DMS79 (cell line): ENCODE data around the gene FAM131A.
"Not testable (repeated sequence)": the region's sequence is repeated elsewhere in the genome, so short reads cannot be mapped to it uniquely, and the experiment has no call there.

Source experiments
- DNase-seq: peaks from one replicate; lab custom pipeline; 2025; lab: John Stamatoyannopoulos, UW

The FAM131A gene

GRCh38 chr3:184339451-184340135, 2.2 kb downstream of the FAM131A start:
- not testable (repeated sequence) for DNase-seq

DNA sequence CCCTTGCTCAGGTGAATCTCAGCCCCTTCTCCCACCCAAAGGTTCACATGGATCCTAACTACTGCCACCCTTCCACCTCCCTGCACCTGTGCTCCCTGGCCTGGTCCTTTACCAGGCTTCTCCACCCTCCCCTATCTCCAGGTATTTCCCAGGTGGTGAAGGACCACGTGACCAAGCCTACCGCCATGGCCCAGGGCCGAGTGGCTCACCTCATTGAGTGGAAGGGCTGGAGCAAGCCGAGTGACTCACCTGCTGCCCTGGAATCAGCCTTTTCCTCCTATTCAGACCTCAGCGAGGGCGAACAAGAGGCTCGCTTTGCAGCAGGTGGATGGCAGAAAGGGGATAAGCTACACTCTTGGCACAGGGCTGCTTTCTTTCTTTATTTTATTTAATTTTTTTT, 4.5 kb downstream of the FAM131A start:
- peak; percentile 68 for DNase-seq

DNA sequence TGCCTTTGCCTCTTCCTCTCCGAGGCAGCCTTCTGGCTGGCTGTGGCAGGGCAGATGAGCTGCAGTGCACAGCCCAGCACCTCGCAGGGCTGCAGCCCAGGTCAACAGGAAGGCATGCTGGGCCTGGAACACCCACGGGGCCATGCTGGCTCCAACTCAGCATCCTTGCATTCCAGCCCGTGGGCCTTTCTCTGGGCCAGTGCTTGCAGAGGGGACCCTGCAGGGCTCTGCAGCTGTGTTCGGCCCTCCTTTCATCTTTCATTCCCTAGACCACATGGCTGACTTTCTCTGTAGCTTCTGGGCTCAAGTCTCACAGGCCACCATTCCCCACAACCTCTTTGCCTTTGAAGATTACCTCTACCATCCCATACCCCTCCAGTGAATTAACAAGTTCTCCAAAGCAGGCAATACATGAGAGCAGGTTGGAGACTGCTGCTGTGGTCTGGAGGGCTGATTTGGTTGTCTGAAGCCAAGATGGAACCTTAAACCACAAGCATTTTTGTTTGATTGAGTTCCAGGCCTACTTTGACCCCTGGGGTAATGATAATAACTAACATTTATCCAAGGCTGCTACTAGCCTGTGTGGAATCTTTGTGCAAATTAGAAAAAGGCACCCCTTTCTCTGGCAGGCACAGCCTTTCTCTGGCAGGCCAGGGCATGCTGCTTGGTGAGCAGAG, 5.9 kb downstream of the FAM131A start:
- DNase-seq, result no peak

DNA sequence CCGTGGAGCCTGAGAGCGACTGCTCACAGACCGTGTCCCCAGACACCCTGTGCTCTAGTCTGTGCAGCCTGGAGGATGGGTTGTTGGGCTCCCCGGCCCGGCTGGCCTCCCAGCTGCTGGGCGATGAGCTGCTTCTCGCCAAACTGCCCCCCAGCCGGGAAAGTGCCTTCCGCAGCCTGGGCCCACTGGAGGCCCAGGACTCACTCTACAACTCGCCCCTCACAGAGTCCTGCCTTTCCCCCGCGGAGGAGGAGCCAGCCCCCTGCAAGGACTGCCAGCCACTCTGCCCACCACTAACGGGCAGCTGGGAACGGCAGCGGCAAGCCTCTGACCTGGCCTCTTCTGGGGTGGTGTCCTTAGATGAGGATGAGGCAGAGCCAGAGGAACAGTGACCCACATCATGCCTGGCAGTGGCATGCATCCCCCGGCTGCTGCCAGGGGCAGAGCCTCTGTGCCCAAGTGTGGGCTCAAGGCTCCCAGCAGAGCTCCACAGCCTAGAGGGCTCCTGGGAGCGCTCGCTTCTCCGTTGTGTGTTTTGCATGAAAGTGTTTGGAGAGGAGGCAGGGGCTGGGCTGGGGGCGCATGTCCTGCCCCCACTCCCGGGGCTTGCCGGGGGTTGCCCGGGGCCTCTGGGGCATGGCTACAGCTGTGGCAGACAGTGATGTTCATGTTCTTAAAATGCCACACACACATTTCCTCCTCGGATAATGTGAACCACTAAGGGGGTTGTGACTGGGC, 7.3 kb downstream of the FAM131A start:
- DNase-seq, result no peak

- no peak for DNase-seq
Measured at GRCh38 chr3:184345317-184346144, 8.1 kb downstream of the FAM131A start.

GRCh38 chr3:184346480-184347190, 9.2 kb downstream of the FAM131A start:
- DNase-seq, result no peak

DNA sequence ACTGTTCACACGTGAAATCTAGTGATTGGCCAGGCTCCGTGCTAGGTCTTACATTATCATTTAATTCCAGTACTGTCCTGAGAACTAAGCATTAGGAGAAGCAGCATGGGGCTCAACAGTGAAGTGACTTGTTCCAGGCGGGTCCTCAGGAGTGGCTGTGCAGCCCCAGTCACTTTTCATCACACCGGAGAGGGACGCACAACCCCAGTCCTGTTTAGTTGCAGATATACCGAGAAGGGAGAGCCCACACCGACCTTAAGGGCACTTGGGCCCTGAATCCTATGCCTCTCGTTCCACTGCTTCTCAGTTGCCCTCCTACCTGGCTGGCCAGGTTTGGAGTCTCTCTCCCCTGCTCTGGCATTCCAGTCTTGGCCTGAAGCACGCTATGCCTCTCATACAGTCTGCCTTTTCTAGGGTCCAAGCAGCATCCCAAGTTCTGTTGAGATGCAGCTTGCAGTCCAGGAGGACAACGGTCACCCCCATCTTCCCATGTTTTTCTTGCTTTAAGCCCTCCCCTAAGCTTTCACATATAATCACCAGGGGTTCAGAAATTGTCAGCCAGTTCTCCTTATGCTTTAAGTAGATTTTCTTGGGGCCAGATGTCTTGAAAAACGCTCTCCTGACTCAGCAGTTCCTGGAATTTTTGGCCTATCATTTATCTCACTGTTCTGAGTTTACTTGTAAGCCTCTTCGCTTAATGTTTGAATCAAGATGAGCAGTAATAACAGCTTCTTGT, 10.1 kb downstream of the FAM131A start:
- DNase-seq, result no peak

GRCh38 chr3:184348057-184348382, 10.6 kb downstream of the FAM131A start:
- DNase-seq, result no peak

DNA sequence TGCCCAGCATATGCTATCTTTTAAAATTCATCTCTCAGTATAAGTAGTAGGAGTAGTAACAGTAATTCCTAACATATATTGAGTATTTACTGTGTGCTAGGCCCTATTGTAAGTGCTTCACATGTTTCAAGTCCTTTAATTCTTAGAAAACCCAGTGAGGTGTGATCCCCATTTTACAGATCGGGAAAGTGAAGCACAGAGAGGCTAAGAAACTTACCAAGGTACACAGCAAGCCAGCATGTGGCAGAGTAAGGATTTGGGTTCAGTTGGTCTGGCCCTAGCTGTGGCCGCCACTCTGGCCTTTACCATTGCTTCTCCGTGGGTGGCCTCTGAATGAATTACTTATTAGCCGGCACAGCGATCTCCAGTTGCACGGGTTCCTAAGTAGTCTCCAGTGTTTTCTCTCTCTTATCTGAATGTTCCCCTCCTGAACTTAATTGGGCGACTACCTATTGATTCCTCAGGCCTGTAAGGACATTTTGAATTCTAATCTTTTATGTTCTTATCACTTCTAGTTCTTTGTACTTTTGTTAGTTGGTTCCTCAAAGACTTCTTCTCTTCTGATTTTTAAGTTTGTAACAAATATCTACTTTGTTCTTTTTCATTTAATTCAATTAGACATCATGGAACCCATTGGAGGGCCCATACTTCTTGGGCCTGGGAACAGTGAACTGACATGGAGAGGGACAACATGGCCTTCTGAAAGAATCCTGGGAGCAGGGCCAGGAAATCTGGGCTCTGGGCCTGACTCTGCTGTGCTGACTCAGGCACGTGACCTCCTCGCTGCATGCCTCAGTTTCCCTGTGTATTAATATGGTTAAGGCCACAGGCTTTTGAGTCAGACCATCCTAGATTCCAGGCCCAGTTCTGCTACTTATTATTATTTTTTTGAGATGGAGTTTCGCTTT, 12.4 kb downstream of the FAM131A start:
- no peak for DNase-seq

- no peak for DNase-seq
Measured at GRCh38 chr3:184350618-184351017, 13.2 kb downstream of the FAM131A start.

DNA sequence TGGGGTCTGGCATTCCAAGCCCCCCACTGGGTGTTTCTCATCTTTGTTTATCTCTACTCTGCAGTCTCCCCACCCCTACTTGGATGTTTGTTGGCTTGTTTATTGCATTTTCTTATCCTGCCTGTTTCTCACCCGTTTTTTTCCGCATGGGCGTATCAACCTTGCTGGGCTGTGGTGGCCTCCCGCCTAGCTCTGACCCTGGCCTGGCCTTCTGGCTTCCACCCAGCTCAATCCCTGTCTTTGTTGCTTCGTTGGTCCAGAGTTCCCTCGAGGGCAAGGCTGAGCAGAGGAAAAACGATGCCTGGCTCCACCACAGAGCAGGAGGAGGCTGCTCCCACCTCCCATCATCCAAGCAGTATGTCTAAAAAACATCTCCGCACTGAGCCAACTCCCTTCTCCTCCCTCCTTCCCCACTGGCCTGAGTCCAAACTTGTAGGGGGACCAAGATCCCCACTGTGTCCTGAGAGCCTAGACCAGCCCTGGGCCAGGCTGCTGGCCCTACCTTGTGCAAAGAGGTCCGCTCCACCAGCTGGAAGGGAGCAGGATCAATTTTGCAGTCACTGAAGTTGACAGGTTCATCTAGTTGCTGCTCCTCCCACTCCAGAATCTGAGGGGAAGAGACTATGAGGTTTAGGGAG, 14.2 kb downstream of the FAM131A start:
- no peak for DNase-seq

DNA sequence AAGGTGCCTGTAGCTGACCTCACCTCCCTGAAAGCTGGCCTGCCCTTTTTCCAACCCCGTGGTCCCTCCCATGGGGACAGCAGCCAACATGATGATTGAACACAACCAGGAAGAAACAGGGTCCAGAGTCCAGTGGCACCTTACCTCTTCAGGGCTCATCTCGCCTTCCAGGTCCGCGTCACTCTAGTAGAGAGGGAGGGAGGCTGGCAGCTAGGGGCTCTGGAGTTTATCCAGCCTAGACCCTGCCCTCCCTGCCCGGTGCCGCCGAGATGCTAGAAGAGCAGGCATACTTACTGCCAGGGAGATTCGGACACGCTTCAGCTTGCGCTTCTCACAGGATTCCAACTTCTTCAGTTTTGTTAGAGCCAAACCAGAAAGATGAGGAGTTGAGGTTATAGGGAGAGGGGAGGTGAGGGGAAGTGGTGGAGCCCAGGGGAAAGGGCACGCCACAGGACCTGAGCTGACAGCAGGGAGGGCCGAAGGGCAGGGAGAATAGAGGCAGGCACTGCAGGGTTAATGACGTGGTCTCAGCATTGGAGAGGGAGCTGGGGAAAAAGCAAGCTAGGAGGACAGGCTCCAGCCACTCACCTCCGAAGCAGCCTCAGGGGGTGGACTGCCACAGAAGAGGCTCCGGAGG, 14.9 kb downstream of the FAM131A start:
- no peak for DNase-seq

- DNase-seq, result no peak
Measured at GRCh38 chr3:184352897-184353545, 15.6 kb downstream of the FAM131A start.

DNA sequence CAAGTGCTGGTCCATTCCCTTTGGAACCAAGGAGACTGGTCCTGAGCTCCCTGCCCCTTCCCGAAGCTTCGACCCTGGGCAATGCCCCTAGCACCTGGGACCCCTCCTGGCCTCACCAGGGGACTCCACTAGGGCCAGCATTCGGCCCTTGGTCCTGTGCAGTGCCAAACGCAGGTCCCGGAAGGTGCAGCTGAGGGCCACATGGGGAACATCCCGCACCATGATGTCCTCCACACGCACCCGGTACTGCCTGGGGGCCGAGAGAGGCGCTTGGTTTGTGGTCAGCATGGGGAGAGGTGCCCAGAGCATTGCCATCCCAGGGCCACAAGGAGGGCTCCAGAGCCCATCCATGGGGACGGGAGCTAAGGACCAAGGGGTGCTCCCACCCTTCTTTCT, 16.1 kb downstream of the FAM131A start:
- DNase-seq, result no peak

- no peak for DNase-seq
Measured at GRCh38 chr3:184354121-184354728, 16.8 kb downstream of the FAM131A start.

DNA sequence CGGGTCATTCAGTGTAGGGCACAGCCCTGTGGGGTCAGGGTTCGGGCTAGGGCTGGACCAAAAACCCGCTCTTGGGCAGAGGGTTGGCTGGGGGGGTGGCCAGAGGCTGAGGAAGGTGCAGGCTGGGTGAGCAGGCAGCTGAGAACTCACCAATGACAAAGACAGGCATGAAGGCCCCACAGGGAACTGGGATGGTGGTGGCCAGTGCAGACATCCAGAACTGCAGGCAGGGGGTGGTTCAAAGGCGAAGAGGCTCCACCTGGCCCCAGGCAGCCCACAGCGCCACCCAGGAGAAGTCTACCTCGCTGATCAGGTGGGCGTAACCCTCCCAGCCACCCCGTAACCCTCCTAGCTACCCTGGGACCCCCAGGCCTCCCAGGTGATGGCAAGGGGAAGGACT, 17.4 kb downstream of the FAM131A start:
- no peak for DNase-seq

- no peak for DNase-seq
Measured at GRCh38 chr3:184355261-184356040, 18.1 kb downstream of the FAM131A start.
